Hematopoietic multipotent progenitor cell treated with erythropoietin and hydrocortisone succinate and interleukin-3 and kit ligand, for 6 days (in vitro differentiated cells): ENCODE data around the gene TMEM35A.
A peak's percentile ranks its signal among the peaks of the same experiment; 100 is the strongest.
"Not testable (repeated sequence)": the region's sequence is repeated elsewhere in the genome, so short reads cannot be mapped to it uniquely, and the experiment has no call there.

Experiments
- DNase-seq: peaks from one replicate; pipeline ENCODE4 v3.0.0-alpha.2; 2015

Gene TMEM35A, protein sequence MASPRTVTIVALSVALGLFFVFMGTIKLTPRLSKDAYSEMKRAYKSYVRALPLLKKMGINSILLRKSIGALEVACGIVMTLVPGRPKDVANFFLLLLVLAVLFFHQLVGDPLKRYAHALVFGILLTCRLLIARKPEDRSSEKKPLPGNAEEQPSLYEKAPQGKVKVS

DNA sequence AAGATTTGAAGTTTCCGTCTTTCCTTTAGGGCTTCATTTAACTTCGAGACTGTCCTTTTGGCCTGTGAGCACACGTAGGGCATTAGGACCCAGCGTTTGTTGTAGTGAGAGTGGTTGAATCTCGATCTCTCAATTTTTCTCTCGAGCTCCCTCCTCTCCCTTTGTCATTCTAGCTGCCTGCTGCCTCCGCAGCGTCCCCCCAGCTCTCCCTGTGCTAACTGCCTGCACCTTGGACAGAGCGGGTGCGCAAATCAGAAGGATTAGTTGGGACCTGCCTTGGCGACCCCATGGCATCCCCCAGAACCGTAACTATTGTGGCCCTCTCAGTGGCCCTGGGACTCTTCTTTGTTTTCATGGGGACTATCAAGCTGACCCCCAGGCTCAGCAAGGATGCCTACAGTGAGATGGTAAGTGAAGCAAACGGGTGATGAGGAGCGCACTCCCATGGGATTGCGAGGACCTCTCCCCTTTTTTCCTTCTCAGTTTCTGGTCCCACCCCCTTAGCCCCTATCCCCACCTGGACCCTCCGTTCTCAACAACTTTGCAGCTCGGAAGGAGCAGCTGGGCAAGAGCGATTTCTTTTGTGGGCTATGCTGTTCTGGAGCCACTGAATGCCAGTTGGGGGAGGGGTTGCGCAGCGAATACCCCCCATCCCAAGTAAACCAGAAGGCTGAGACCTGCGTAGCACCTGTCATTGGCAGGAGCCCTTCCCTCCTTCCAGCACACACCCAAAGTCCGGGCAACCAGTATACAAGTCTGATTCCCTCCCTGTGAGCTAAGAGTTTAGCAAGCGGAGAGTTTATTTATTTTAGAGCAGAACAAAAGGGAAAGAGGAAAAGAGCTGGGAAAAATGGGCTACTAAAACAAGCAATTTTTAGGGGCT is at the start of gene TMEM35A:
TSS of gene TMEM35A (plus strand) at position 164 of the 883 bp plus-strand sequence. CDS start at position 288, 124 bp downstream.
- no peak for DNase-seq

DNA sequence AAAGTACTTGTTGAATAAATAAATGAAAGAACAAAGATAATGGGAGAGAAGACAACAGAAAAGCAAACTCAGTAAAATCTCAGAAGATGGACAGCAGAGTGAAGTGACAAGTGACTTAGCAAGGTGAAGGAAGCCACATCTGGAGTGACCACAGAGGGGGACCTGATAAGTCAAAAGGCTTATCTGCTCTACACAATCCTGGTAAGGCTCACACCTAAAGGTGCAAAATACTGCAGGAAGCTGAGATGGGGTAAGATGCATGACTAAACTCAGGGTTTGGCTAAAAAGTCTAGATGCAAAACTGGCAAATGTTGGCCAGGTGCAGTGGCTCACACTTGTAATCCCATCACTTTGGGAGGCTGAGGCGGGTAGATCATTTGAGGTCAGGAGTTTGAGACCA is 49.0 kb upstream of the TMEM35A start:
- DNase-seq, result no peak

DNA sequence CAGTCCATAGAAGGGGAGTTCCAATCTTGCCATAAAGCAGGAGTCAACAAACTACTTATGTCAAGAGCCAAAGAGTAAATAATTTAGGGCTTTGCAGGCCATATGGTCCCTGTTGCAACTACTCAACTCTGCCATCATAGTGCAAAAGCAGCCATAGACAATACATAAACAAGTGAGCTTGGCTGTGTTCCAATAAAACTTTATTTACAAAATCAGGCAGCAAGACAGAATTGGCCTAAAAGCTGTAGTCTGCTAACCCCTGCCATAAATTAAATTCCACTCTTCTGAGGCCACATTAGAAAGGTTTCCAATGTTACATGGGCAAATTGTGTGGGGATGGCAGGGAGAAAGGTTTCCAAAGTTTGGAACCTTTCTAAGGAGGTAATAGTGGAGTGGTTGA is 41.4 kb upstream of the TMEM35A start:
- DNase-seq, result no peak

DNA sequence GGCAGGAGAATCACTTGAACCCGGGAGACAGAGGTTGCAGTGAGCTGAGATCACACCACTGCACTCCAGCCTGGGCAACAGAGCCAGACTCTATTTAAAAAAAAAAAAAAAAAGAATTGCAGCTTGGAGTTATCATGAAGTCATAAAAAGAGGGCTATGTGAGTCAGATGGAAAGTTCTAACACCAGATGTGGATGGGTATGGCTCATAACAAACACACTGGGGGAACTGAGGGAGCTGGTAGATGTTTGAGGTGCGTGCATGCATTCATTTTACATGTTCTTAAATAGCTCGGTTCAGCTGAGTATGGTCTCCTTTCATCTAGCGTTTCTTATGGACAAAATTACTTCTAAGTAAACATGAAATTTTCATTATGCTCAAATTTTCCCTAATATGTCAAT is 38.5 kb upstream of the TMEM35A start:
- DNase-seq, result no peak

DNA sequence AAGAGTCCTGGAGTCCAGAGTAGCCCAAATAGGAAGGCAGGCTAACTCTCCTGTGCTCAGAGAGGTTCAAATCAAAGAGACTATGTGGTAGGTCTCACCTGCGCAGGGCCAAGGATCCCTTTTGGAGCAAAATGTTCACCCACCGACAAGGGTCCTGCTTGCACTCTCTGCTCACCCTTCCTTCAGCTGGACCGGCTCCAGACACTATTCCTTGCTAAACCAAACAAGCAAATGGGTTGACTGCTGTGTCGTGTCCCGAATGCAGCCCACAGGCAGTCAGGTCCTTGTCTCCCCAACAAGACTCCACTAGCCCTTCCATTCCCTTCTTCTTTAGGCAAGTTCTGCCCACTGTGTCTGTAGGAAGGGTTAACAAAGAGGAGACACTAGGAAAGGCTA is 27.5 kb upstream of the TMEM35A start:
- no peak for DNase-seq

DNA sequence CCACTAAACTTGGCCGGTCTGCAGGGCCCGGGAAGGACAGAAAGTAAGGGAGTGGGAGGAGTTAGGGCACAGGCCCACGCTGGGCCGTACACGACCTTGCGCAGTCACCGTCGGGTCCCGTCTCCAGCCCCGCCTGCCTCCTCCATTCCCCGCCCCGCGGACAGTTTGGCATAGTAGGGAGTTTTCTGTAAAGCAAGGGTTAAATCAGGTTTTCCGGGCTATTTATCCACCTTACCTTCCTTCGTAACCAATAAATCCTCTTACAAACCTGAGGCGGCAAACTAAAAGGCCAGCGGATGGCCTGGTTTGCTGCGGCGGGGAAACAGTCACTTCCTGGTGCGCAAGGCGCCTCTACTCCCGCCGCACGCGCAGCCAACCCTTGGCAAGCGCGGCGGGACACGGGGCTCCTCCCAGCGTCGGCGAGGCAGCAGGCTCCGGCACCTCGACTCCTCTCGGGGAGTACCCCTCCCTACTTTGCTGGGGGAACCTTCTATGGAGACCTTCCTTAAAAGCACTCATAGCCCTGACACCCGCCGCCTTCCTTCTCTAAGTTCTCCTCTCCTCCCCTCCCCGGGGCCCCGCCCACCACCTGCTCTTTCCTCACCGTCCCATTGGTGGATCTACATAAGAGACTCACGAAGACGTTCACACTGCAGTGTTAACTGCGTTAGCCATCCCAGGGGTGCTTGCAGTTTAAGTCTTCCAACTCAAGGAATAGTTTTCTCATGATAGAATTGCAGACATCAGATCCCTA is 27.0 kb upstream of the TMEM35A start, which contains the start of gene TRMT2B:
TSS of gene TRMT2B (minus strand) at position 563 of the 754 bp plus-strand sequence. CDS start 9,822 bp downstream, outside the sequence.
- DNase-seq, result peak; percentile 92

DNA sequence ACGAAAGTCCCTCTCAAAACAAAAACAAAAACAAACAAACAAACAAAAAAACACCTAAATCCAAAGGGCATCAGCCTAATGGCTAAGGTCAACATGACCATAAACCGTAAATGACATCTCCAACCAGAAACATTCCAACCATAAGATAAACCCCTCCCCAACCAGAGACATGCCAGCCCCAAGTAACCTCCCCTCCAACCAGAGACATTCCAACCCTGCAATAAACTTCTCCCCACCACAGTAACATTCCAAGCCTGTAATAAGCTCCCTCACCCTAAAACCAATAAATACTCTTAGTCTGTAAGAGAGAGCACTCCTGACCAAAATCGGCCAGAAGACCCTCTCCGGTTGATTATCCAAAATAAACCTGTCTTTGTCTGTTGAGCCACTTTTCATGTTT is 22.1 kb upstream of the TMEM35A start:
- not testable (repeated sequence) for DNase-seq

DNA sequence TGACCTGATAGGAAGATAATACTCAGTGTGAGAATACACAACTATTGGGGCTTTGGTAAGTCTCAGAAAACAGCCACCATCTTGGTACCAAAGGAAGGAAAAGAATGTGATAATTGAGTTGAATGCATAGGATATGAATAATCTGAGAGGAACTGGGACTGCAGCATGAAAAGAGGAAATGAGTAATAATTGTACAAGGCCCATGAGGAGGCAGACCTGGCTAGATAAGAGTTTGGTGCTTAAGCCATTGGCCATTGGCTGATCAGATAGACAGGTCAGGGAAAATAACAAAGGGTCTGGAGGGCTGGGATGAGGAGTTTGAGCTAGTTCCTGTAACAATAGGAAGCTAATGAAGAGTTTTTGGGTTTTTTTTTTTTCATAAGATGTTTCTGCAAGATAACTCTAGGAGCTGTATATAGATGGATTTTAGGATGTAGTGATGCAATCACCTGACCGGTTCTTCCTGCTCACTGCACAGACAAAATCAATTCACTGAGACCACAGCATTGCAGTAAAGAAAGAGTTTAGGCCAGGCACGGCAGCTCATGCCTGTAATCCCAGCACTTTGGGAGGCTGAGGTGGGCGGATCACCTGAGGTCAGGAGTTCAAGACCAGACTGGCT is 21.5 kb upstream of the TMEM35A start:
- DNase-seq, result peak; percentile 38

DNA sequence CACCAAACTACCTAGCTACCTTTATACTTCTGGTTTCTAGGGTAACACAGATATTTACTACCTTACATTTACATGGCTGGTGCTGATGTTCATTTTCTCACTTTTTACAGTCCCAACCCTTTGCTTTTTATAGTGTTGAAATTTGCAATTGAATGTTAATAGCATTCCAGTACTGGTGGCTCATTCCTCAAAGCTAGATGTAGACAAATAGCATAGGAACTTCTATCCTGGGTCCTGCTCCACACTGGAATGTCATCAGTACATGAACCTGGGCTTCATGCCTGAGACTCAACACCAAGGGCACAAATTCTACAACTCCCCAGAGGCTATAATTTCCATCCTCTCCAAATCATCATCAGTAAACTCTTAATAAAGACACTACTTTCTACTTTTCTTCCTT is 16.5 kb upstream of the TMEM35A start:
- DNase-seq, result no peak

DNA sequence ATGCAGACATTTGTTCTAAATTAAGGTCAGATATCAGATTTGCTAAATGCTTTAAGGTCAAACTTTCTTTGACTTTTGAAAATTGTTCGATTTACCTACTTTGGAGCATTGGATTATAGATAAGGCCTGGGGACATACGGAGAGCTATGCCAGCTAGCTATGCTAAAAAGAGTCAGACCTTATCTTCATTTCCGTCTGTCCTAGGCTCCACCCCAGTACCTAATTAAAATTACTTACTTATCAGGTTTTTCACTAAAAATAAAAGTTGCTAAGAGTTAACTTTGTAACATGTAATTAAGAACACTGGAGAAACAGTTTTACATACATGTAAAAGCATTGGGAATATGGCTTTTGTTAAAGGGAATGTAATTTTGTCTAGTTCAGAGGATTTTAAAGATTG is 7.1 kb upstream of the TMEM35A start:
- peak; percentile 60 for DNase-seq

DNA sequence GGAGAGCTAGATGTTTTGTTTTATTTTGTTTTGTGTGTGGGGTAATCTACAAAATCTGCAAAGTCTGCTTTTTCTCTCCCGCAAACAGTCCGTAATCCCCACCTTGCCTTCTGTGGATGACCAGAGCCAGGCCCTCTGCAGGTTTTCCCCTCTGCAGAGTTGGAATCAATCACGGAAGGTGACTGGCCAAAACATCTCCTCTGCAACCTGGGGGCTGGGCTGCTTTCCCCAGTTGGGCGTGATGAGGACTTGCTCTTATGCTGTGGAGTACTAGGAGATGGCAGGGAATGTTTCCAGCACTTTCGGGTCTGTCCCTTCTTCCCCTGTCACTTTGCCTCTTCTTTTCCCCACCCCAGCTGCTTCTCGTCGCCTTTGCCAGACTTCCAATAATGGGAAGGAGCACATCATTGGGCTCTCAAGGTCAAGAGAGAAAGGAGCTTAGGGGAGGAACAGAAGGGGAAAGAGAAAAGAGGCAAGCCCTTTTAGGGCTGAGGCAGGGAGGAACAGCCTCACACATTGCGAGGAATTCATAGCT is 1.1 kb downstream of the TMEM35A start:
- DNase-seq, result no peak

DNA sequence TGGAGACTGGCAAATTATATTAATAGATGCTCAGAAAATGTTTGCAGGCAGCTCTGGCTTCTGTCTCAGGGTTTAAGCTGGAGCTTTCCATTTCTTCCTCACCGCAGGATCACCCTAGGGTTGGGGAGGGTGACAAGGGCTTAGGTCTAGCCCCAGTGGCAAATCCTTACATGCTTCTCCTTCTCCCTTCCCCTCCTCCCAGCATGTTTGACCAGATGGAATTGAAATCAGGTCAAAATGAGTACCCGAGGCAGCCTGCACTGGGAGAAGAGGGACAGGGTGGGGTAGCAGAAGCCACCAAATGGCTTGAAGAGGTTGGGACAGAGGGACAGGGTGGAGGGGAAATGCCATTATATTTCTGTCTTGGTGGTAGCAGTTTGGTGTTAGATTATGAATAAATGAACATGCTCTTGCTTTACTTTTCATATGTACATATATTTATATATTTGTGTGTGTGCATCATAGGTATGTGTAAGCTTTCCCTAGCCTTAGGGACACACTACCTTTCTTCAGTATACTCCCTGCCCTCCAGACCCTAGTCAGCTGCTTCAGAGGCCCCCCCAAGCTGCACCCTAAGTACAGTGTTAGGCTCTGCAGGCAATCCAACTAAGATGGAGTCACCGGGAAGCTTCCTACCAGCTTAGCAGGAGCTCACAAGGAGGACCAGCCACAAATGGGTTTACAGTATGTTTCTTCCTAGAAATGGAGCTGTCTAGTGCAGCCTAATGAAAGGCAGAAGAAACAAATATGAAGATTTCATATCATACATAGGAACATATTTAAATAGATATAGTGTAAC is 1.8 kb downstream of the TMEM35A start:
- DNase-seq, result no peak

DNA sequence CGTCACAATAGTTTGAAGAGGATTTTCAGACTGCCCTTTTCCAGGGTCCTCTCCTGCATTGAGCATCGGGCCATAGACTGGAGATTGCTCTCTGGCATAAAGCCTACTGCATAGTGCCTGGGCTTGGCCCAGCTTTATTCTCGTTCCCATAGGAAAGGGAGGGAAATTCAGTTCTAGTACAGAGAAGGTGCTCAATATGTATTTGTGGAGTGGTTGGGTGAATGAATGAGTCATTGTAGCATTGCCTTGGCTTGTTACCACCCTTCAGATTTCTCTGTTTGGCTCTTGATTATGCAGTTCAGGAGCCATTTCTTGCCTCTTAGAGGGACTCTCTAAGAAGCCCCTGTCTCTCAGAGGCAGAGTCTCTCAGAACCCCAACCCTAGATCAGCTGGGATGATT is 2.6 kb downstream of the TMEM35A start:
- no peak for DNase-seq

DNA sequence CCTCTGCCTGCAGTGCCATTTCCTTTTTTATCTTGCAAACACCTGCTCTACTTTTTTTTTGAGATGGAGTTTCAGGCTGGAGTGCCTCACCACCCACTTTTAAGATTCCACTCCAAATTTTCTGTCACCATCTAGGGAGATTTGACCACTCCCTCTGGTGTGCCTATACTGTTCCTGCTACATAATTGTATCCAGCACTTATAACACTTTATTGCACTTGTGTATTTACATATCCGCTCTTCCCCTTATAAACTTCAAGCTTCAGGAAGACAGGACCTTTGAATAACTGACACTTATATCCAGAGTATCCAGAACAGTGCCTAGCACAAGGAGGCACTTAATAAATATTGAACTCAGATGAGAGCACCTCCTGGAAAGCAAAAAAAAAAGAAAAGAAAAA is 13.1 kb downstream of the TMEM35A start:
- no peak for DNase-seq

DNA sequence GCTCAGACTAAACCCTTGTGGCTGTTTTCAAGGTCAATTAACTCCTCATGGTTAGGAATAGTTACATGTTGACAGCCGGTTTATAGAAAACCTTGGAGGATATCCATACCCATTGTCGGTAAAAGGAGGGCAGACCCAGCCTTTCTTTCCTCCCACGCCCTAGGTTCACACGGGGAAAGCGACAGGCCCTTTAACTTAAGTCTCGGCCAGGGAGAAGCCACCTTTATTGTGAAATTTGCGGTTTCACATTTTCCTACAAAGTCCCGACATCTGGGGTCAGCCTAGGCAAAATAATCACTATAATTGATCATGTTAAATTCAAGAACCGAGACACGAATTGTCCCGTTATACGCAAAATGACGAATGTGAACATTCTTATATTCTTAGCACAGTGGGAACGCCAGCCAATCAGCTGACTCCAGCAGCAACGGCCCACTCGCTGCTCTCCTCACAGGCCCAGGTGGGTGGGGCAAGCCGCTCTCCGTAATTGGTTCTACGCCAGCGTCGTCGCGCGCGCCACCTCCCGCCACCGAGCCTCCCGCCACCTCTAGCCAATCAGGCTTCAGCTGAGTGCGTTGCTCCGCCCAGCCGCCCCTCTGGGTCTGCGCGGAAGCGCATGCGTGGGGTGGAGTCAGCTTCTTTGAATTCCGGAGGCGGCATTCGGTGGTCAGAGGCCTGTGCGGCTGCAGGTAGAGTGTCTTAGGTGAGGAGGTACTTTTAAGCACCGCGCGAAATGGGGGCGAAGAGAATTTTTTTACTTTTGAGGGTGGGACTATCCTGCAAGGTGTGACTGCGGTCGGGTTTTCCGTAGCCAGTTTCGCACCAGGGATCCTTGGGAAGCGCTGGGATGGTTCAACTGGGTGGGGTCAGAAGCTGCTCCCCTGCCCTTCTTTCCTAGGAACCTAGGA is 19.1 kb downstream of the TMEM35A start, which contains the start of gene CENPI:
TSS of gene CENPI (plus strand) at position 659 of the 908 bp plus-strand sequence. CDS start 2,867 bp downstream, outside the sequence.
- peak; percentile 94 for DNase-seq

DNA sequence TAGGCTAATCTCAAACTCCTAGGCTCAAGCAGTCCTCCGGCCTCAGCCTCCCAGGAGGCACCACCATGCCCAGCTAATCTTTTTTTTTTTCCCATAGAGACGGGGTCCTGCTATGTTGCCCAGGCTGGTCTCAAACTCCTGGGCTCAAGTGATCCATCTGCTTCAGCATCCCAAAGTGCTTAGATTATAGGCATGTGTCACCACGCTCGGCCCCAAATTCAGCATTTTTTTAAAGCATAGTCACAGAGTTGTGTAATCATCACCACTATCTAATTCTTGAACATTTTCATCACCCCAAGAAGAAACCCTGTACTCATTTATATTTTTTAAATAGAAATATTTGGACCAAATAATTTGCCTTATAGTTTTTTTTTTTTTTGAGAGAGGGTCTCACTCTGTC is 29.6 kb downstream of the TMEM35A start:
- DNase-seq, result no peak

DNA sequence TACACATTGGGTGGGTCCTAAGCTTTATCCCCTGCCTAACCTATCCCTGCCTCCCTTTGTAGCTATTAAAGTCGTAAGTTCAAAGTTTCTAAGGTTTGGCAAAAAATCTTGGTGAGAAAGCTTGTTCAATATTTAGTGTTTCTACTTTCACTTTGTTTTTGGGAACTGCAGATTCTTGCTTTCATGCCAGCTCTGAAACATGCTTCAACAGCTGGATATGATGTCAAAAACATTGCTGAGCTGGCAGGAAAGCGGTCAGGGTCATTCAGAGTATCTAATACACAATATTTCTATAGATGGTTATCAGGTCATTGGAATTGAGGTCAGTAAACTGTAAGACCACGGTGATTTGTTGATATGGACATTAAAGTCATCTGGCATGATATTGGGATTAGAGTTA is 39.0 kb downstream of the TMEM35A start:
- no peak for DNase-seq

DNA sequence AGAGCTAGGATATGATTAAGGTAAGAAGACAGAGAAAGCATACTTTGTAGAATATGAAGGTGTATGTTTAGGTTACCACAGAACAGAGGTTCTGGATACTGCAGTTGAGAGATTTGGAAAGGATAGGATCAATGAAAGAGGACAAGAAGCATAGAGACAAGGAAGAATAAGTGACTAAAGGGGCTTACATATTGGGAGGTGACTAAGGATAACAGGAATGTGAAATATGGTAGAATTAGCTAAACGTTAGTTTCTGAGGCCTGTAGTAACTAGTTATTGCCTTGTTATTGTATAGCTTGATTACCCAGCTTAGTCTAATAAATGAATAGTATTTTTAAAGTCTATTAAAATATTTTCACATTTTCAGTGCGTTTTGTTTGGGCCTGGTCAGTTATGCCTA is 57.6 kb downstream of the TMEM35A start:
- DNase-seq, result no peak
